GM20431 (cell line): Measurements from ENCODE around the gene RCOR3.
"Not testable (repeated sequence)": the region's sequence is repeated elsewhere in the genome, so short reads cannot be mapped to it uniquely, and the experiment has no call there.

Source experiments
- in situ Hi-C: fragments of 300-500 bp; cut with MseI, MboI; formaldehyde crosslinking; loops from one replicate; pipeline ENCODE4 v1.15.0; 2020; ENCODE audit warnings: low sequenced_read_pairs; ENCODE audit not compliant: unreplicated experiment

RCOR3 gene

GRCh38 chr1:211258756-211259637, at the start of gene RCOR3:
RCOR3 (plus strand) TSS chr1:211259366; CDS start chr1:211259561, 195 bp downstream.
- in situ Hi-C loops, result no loop called here

- in situ Hi-C loops, result no loop called here
Observed at GRCh38 chr1:211210052-211210451, 49.1 kb upstream of the RCOR3 start.

GRCh38 chr1:211210965-211211364, 48.2 kb upstream of the RCOR3 start:
- in situ Hi-C loops, result no loop called here

GRCh38 chr1:211213702-211214101, 45.5 kb upstream of the RCOR3 start:
- in situ Hi-C loops, result no loop called here

DNA sequence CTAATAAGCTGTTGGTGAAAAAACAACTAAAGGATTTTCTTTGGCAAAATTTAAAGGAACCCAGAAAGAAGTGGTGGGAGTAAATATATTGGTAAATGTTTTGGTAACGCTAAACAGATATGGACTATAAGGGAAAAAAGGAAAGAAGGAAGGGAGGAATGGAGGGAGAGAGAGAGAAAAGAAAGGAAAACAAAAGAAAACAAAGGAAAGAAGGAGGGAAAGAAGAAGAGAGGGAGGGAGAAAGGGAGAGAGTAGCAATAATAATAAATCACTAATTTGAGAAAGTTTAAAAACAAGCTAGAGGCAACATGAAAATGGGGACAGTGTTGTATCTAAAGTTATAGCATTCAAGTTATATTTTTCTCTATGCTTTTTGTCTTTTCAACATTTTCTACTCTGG, 43.6 kb upstream of the RCOR3 start:
- in situ Hi-C loops, result no loop called here

GRCh38 chr1:211217392-211217791, 41.8 kb upstream of the RCOR3 start:
- in situ Hi-C loops, result no loop called here

GRCh38 chr1:211222469-211223234, 36.5 kb upstream of the RCOR3 start:
- in situ Hi-C loops, result not testable (repeated sequence)

- in situ Hi-C loops, result not testable (repeated sequence)
Observed at GRCh38 chr1:211228573-211229364, 30.4 kb upstream of the RCOR3 start.

- in situ Hi-C loops, result no loop called here
Observed at GRCh38 chr1:211229365-211229759, 29.8 kb upstream of the RCOR3 start.

GRCh38 chr1:211231873-211232272, 27.3 kb upstream of the RCOR3 start:
- in situ Hi-C loops, result no loop called here

DNA sequence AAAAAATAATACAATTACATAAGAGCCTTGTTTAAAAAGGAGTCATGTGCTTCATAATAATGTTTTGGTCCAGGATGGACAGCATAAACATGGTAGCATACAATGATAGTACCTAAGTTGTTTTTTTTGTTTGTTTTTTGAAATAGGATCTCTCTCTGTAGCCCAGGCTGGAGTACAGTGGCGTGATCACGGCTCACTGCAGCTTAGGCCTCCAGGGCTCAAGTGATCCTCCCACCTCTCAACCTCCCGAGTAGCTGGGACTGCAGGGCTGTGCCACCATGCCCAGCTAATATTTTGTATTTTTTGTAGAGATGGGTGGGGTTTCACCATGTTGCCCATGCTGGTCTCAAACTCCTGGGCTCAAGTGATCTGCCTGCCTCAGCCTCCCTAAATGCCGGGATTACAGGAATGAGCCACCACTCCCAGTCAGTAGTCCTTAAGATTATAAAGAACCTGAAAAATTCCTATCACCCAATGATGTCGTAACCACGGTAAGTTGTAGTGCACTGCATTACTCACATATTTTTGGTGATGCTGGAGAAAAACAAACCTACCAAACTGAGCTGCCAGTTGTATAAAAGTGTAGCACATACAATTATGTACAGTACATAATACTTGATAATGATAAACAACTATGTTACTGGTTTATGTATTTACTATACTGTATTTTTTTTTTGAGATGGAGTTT, 22.4 kb upstream of the RCOR3 start:
- in situ Hi-C loops, result no loop called here

DNA sequence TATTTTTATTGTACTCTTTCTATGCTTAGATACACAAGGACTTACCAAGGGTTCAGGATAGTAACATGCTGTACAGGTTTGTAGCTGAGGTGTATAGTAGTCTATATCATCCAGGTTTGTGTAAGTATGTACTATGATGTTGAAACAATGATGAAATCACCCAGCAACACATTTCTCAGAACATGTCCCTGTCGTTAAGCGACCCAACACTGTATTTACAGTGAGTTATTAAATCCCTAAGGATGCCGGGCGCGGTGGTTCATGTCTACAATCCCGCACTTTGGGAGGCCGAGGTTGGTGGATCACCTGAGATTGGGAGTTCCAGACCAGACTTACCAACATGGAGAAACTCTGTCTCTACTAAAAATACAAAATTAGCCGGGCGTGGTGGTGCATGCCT, 21.6 kb upstream of the RCOR3 start:
- in situ Hi-C loops, result no loop called here

DNA sequence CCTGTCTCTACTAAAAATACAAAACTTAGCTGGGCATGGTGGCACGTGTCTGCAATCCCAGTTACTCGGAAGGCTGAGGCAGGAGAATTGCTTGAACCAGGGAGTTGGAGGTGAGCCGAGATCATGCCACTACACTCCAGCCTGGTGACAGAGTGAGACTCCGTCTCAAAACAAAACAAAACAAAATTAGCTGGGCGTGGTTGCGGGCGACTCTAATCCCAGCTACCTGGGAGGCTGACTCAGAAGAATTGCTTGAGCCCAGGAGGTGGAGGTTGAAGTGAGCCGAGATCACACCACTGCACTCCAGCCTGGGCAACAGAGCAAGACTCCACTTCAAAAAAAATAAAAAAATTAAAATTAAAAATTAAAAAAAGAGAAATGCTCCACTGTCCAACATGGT, 18.6 kb upstream of the RCOR3 start:
- in situ Hi-C loops, result not testable (repeated sequence)

GRCh38 chr1:211241071-211241470, 18.1 kb upstream of the RCOR3 start:
- in situ Hi-C loops, result no loop called here

GRCh38 chr1:211243639-211244038, 15.5 kb upstream of the RCOR3 start:
- in situ Hi-C loops, result not testable (repeated sequence)

DNA sequence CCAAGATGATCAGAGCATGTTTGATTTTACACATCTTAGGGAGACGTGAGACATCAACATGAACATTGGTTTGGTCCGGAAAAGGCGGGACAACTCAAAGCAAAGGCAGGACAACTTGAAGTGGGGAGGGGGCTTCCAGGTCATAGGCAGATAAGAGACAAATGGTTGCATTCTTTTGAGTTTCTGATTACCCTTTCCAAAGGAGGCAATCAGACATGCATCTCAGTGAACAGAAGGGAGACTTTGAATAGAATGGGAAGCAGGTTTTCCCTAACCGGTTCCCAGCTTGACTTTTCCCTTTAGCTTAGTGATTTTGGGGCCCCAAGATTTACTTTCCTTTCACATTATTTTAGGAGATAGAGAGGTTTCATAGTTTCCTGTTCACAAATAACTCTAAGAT, 12.6 kb upstream of the RCOR3 start:
- in situ Hi-C loops, result not testable (repeated sequence)

- in situ Hi-C loops, result no loop called here
Observed at GRCh38 chr1:211247921-211248320, 11.2 kb upstream of the RCOR3 start.

DNA sequence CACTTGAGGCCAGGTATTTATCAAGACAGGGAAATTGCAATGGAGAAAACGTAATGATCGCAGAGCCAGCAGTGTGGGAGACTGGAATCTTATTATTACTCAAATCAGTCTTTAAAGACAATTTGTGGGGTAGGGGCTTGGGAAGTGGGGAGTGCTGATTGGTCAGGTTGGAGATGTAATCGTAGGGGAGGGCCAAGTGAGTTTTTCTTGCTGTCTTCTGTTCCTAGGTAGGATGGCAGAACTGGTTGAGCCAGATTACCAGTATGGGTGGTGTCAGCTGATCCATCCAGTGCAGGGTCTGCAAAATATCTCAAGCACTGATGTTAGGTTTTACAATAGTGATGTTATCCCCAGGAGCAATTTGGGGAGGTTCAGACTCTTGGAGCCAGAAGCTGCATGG, 9.6 kb upstream of the RCOR3 start:
- in situ Hi-C loops, result not testable (repeated sequence)

DNA sequence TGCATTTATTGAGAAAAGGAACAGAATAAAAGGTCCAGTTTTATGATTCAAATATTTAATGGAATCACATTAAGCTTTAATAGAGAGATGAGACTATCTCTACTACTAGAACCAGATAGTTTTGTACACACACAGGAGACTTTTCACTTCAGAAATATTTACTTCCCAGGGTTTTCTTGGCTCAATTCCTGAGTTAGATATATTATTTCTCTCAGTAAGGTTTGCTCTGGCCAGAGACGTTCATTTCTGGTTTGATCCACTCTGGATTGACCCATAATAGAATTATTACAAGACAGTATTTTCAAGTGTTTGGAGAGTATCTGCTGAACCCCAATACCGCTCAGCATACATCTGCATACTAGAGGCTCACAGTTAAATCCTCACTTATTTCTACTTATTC, 1.3 kb upstream of the RCOR3 start:
- in situ Hi-C loops, result no loop called here

GRCh38 chr1:211258310-211258755, 833 bp upstream of the RCOR3 start:
- in situ Hi-C loops, result no loop called here
